ENCODE results near the gene ACBD4.

The ACBD4 gene

GRCh38 chr17:45110676-45111611 is 24.5 kb upstream of the ACBD4 start:
- H3K9me3 ChIP-seq (ENCODE audit: insufficient read depth, low read length), result no peaks in the 10 kb centered on the region
- no peak overlapping the region for H3K4me2 ChIP-seq (ENCODE audit: low read length)
- no peak overlapping the region for H3K27ac ChIP-seq (ENCODE audit: low read length)
- H3K79me2 ChIP-seq (ENCODE audit: low read length), result no peaks in the 10 kb centered on the region
- H3K9ac ChIP-seq (ENCODE audit: low read length), result no peak overlapping the region
- H4K20me1 ChIP-seq (ENCODE audit: insufficient read depth, low read length), result no peaks in the 10 kb centered on the region
- no peak overlapping the region for H3K4me3 ChIP-seq (ENCODE audit: low read length)
- H2AFZ ChIP-seq (ENCODE audit: low read depth, low read length), result no peak overlapping the region
- no peaks in the 10 kb centered on the region for H3K27me3 ChIP-seq (ENCODE audit: low read depth, low read length)
- H3K4me1 ChIP-seq (ENCODE audit: low read length), result peaks cover 7% of the 10 kb centered on the region; the same call in 1 of the 2 replicates
- peaks cover 26% of the 10 kb centered on the region for H3K36me3 ChIP-seq (replicated peaks; ENCODE audit: low read depth, low read length)
- TF ChIP-seq EZH2phosphoT487 (IDR thresholded peaks at IDR 0.05; ENCODE audit: low read depth), result no peak
- TF ChIP-seq CTCF (IDR thresholded peaks at IDR 0.05; ENCODE audit: low read depth, low read length), result no peak

GRCh38 chr17:45111850-45112249 is 23.6 kb upstream of the ACBD4 start:
- H3K36me3 ChIP-seq (replicated peaks; ENCODE audit: low read depth, low read length), result peaks cover 18% of the 10 kb centered on the region
- no peak overlapping the region for H2AFZ ChIP-seq (ENCODE audit: low read depth, low read length)
- peaks cover 7% of the 10 kb centered on the region; the same call in 1 of the 2 replicates for H3K4me1 ChIP-seq (ENCODE audit: low read length)
- H3K27ac ChIP-seq (ENCODE audit: low read length), result no peak overlapping the region
- H3K27me3 ChIP-seq (ENCODE audit: low read depth, low read length), result no peaks in the 10 kb centered on the region
- no peak overlapping the region for H3K4me3 ChIP-seq (ENCODE audit: low read length)
- no peak overlapping the region for H3K4me2 ChIP-seq (ENCODE audit: low read length)
- H3K9me3 ChIP-seq (ENCODE audit: insufficient read depth, low read length), result no peaks in the 10 kb centered on the region
- no peaks in the 10 kb centered on the region for H3K79me2 ChIP-seq (ENCODE audit: low read length)
- no peak overlapping the region for H3K9ac ChIP-seq (ENCODE audit: low read length)
- no peak for TF ChIP-seq CTCF (IDR thresholded peaks at IDR 0.05; ENCODE audit: low read depth, low read length)
- TF ChIP-seq EZH2phosphoT487 (IDR thresholded peaks at IDR 0.05; ENCODE audit: low read depth), result no peak
- H4K20me1 ChIP-seq (ENCODE audit: insufficient read depth, low read length), result no peaks in the 10 kb centered on the region

- no peak overlapping the region for H3K4me3 ChIP-seq (ENCODE audit: low read length)
- H4K20me1 ChIP-seq (ENCODE audit: insufficient read depth, low read length), result no peaks in the 10 kb centered on the region
- no peaks in the 10 kb centered on the region for H3K9me3 ChIP-seq (ENCODE audit: insufficient read depth, low read length)
- H2AFZ ChIP-seq (ENCODE audit: low read depth, low read length), result no peak overlapping the region
- TF ChIP-seq EZH2phosphoT487 (IDR thresholded peaks at IDR 0.05; ENCODE audit: low read depth) (no peak), CTCF (IDR thresholded peaks at IDR 0.05; ENCODE audit: low read depth, low read length) (no peak)
- no peaks in the 10 kb centered on the region for H3K79me2 ChIP-seq (ENCODE audit: low read length)
- H3K27ac ChIP-seq (ENCODE audit: low read length), result no peak overlapping the region
- no peaks in the 10 kb centered on the region for H3K27me3 ChIP-seq (ENCODE audit: low read depth, low read length)
- no peak overlapping the region for H3K4me2 ChIP-seq (ENCODE audit: low read length)
- peaks cover 7% of the 10 kb centered on the region; the same call in 1 of the 2 replicates for H3K4me1 ChIP-seq (ENCODE audit: low read length)
- no peak overlapping the region for H3K9ac ChIP-seq (ENCODE audit: low read length)
- peaks cover 8% of the 10 kb centered on the region for H3K36me3 ChIP-seq (replicated peaks; ENCODE audit: low read depth, low read length)
Observed at GRCh38 chr17:45112559-45113423, 22.7 kb upstream of the ACBD4 start.

- Histone ChIP-seq H3K9ac (ENCODE audit: low read length) (no peak overlapping the region), H3K27me3 (ENCODE audit: low read depth, low read length) (no peaks in the 10 kb centered on the region), H3K4me3 (ENCODE audit: low read length) (no peak overlapping the region), H3K4me2 (ENCODE audit: low read length) (no peak overlapping the region), H3K36me3 (replicated peaks; ENCODE audit: low read depth, low read length) (peaks cover 3% of the 10 kb centered on the region), H4K20me1 (ENCODE audit: insufficient read depth, low read length) (no peaks in the 10 kb centered on the region), H3K79me2 (ENCODE audit: low read length) (no peaks in the 10 kb centered on the region), H2AFZ (ENCODE audit: low read depth, low read length) (no peak overlapping the region), H3K27ac (ENCODE audit: low read length) (no peak overlapping the region), H3K9me3 (ENCODE audit: insufficient read depth, low read length) (no peaks in the 10 kb centered on the region), H3K4me1 (ENCODE audit: low read length) (peaks cover 7% of the 10 kb centered on the region; the same call in 1 of the 2 replicates)
- no peak for TF ChIP-seq EZH2phosphoT487 (IDR thresholded peaks at IDR 0.05; ENCODE audit: low read depth)
- TF ChIP-seq CTCF (IDR thresholded peaks at IDR 0.05; ENCODE audit: low read depth, low read length), result no peak
Observed at GRCh38 chr17:45113424-45113754, 22.1 kb upstream of the ACBD4 start.

Measured in OCI-LY3 (cell line).